ENCODE results near the gene MED1. TPM values are rescaled to one million over a fixed set of nuclear protein-coding genes. Genes with fewer than 3 reads are reported as not detected.
"Not testable (repeated sequence)": the region's sequence is repeated elsewhere in the genome, so short reads cannot be mapped to it uniquely, and the experiment has no call there.

Gene MED1
- total RNA-seq, 1 experiment from 2014 or later, result 50.4 TPM

GRCh38 chr17:39376434-39376833 lies 74.6 kb downstream of the MED1 start:
- ChIA-PET POLR2A (no interaction called here), CTCF (no interaction called here)
- Mint-ChIP-seq H3K36me3 (no peaks in the 10 kb centered on the region), H3K4me3 (no peak overlapping the region), H3K27me3 (ENCODE audit: low read depth) (no peaks in the 10 kb centered on the region), H3K9me3 (no peaks in the 10 kb centered on the region), H3K27ac (no peak overlapping the region), H3K4me1 (peaks cover 8% of the 10 kb centered on the region; the same call in 1 of the 2 replicates)
- no peak for ATAC-seq
- TF ChIP-seq ZNF281 (CRISPR knock-in tag; IDR thresholded peaks at IDR 0.05) (no peak), ARID4B (CRISPR knock-in tag; IDR thresholded peaks at IDR 0.05; ENCODE audit: borderline replicate concordance) (no peak), JUN (CRISPR knock-in tag; IDR thresholded peaks at IDR 0.05) (no peak), NFE2L1 (CRISPR knock-in tag; IDR thresholded peaks at IDR 0.05) (no peak), NR1H2 (CRISPR knock-in tag; IDR thresholded peaks at IDR 0.05) (no peak), ZNF138 (CRISPR knock-in tag; conservative IDR thresholded peaks at IDR 0.05) (no peak), FOXJ3 (CRISPR knock-in tag; IDR thresholded peaks at IDR 0.05; ENCODE audit: borderline replicate concordance) (no peak), MYBL2 (CRISPR knock-in tag; IDR thresholded peaks at IDR 0.05) (no peak)
- TF ChIP-seq, protein P1, sequence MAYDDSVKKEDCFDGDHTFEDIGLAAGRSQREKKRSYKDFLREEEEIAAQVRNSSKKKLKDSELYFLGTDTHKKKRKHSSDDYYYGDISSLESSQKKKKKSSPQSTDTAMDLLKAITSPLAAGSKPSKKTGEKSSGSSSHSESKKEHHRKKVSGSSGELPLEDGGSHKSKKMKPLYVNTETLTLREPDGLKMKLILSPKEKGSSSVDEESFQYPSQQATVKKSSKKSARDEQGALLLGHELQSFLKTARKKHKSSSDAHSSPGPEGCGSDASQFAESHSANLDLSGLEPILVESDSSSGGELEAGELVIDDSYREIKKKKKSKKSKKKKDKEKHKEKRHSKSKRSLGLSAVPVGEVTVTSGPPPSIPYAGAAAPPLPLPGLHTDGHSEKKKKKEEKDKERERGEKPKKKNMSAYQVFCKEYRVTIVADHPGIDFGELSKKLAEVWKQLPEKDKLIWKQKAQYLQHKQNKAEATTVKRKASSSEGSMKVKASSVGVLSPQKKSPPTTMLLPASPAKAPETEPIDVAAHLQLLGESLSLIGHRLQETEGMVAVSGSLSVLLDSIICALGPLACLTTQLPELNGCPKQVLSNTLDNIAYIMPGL (CRISPR knock-in tag; IDR thresholded peaks at IDR 0.05), result no peak
- TF ChIP-seq, protein P2, sequence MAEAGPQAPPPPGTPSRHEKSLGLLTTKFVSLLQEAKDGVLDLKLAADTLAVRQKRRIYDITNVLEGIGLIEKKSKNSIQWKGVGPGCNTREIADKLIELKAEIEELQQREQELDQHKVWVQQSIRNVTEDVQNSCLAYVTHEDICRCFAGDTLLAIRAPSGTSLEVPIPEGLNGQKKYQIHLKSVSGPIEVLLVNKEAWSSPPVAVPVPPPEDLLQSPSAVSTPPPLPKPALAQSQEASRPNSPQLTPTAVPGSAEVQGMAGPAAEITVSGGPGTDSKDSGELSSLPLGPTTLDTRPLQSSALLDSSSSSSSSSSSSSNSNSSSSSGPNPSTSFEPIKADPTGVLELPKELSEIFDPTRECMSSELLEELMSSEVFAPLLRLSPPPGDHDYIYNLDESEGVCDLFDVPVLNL (CRISPR knock-in tag; IDR thresholded peaks at IDR 0.05; ENCODE audit: borderline replicate concordance, low read depth), result no peak
- TF ChIP-seq, protein P3, sequence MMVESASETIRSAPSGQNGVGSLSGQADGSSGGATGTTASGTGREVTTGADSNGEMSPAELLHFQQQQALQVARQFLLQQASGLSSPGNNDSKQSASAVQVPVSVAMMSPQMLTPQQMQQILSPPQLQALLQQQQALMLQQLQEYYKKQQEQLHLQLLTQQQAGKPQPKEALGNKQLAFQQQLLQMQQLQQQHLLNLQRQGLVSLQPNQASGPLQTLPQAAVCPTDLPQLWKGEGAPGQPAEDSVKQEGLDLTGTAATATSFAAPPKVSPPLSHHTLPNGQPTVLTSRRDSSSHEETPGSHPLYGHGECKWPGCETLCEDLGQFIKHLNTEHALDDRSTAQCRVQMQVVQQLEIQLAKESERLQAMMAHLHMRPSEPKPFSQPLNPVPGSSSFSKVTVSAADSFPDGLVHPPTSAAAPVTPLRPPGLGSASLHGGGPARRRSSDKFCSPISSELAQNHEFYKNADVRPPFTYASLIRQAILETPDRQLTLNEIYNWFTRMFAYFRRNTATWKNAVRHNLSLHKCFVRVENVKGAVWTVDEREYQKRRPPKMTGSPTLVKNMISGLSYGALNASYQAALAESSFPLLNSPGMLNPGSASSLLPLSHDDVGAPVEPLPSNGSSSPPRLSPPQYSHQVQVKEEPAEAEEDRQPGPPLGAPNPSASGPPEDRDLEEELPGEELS (CRISPR knock-in tag; IDR thresholded peaks at IDR 0.05), result no peak
- TF ChIP-seq, protein P4, sequence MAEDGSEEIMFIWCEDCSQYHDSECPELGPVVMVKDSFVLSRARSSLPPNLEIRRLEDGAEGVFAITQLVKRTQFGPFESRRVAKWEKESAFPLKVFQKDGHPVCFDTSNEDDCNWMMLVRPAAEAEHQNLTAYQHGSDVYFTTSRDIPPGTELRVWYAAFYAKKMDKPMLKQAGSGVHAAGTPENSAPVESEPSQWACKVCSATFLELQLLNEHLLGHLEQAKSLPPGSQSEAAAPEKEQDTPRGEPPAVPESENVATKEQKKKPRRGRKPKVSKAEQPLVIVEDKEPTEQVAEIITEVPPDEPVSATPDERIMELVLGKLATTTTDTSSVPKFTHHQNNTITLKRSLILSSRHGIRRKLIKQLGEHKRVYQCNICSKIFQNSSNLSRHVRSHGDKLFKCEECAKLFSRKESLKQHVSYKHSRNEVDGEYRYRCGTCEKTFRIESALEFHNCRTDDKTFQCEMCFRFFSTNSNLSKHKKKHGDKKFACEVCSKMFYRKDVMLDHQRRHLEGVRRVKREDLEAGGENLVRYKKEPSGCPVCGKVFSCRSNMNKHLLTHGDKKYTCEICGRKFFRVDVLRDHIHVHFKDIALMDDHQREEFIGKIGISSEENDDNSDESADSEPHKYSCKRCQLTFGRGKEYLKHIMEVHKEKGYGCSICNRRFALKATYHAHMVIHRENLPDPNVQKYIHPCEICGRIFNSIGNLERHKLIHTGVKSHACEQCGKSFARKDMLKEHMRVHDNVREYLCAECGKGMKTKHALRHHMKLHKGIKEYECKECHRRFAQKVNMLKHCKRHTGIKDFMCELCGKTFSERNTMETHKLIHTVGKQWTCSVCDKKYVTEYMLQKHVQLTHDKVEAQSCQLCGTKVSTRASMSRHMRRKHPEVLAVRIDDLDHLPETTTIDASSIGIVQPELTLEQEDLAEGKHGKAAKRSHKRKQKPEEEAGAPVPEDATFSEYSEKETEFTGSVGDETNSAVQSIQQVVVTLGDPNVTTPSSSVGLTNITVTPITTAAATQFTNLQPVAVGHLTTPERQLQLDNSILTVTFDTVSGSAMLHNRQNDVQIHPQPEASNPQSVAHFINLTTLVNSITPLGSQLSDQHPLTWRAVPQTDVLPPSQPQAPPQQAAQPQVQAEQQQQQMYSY (CRISPR knock-in tag; IDR thresholded peaks at IDR 0.05), result no peak
- no peak for DNase-seq (ENCODE audit: low spot score)

- POLR2A ChIA-PET, CTCF ChIA-PET, H3K27ac Mint-ChIP-seq: not testable (repeated sequence)
Measured at GRCh38 chr17:39367805-39368204, 83.3 kb downstream of the MED1 start.

More at GRCh38 chr17:39367805-39368204, 83.3 kb downstream of the MED1 start:
- H3K36me3 Mint-ChIP-seq; DNase-seq (ENCODE audit: low spot score); H3K4me1 Mint-ChIP-seq; H3K9me3 Mint-ChIP-seq; H3K27me3 Mint-ChIP-seq (ENCODE audit: low read depth); H3K4me3 Mint-ChIP-seq; ATAC-seq: not testable (repeated sequence)
